Activated CD4-positive, alpha-beta memory T cell treated with anti-CD3 and anti-CD28 coated beads for 36 hours (primary cell): ENCODE results near the gene PVALB. TPM values are rescaled to one million over a fixed set of nuclear protein-coding genes. Genes with fewer than 3 reads are reported as not detected.

Source experiments
- CTCF ChIA-PET: fragments of 350-600 bp; sonication (Branson Sonifier 250); formaldehyde crosslinking; loops from one replicate; lab custom pipeline; 2021; ENCODE audit warnings: antibody characterized with exemption, inconsistent platforms; lab: Charles Lee
- POLR2A ChIA-PET: fragments of 350-600 bp; sonication (Branson Sonifier 250); formaldehyde crosslinking; loops from one replicate; lab custom pipeline; 2021; ENCODE audit warnings: antibody characterized with exemption; lab: Charles Lee
- DNase-seq: peaks from one replicate; pipeline ENCODE4 v3.0.0-alpha.2; 2020
- H3K27ac Mint-ChIP-seq: one replicate; pipeline ENCODE4 v1.8.0; 2021; ENCODE audit warnings: mixed read lengths
- H3K27me3 Mint-ChIP-seq: one replicate; pipeline ENCODE4 v1.8.0; 2021; ENCODE audit warnings: mixed read lengths
- H3K36me3 Mint-ChIP-seq: one replicate; pipeline ENCODE4 v1.8.0; 2021; ENCODE audit warnings: mixed read lengths
- H3K4me1 Mint-ChIP-seq: one replicate; pipeline ENCODE4 v1.8.0; 2021; ENCODE audit warnings: low read depth, mixed read lengths
- H3K4me3 Mint-ChIP-seq: one replicate; pipeline ENCODE4 v1.8.0; 2021; ENCODE audit warnings: mild to moderate bottlenecking, mixed read lengths
- H3K9me3 Mint-ChIP-seq: one replicate; pipeline ENCODE4 v1.8.0; 2021; ENCODE audit warnings: mixed read lengths
- intact Hi-C: fragments of 100-400 bp; cut with micrococcal nuclease; formaldehyde crosslinking; loops from one replicate; pipeline ENCODE4 v1.15.1; 2023
- total RNA-seq, 2 experiments: library from RNA; stranded (reverse); gene quantifications; one replicate each; pipeline ENCODE4 v1.2.3, GENCODE V29; 2021

The PVALB gene
- not detected for total RNA-seq

- Mint-ChIP-seq H3K27ac (no peak within 1 kb of the TSS), H3K36me3 (no peaks in the 10 kb centered on the region), H3K4me3 (no peak within 1 kb of the TSS), H3K27me3 (peaks cover 52% of the 10 kb centered on the region), H3K4me1 (peaks cover 5% of the 10 kb centered on the region), H3K9me3 (no peaks in the 10 kb centered on the region)
- DNase-seq = peak; percentile 24
- ChIA-PET CTCF (interaction anchor here (1.4 kb wide), 1 partner anchor 35 kb away, joined by 4 read pairs; no protein-coding TSS in a partner anchor), POLR2A (no interaction called here)
- intact Hi-C loops = no loop called here
Observed at GRCh38 chr22:36816636-36817524, at the start of gene PVALB. PVALB (minus strand) TSS chr22:36817035; CDS start chr22:36817005, 30 bp downstream.

GRCh38 chr22:36865346-36865745 is 48.5 kb upstream of the PVALB start:
- Mint-ChIP-seq H3K36me3 (no peaks in the 10 kb centered on the region), H3K4me1 (peaks cover 28% of the 10 kb centered on the region), H3K4me3 (no peak overlapping the region), H3K9me3 (no peaks in the 10 kb centered on the region), H3K27ac (no peak overlapping the region), H3K27me3 (no peaks in the 10 kb centered on the region)
- intact Hi-C loops = no loop called here
- CTCF ChIA-PET = interaction anchor here (1.5 to 2.9 kb wide), 2 partner anchors 9 to 113 kb away, joined by 4 to 20 read pairs; no protein-coding TSS in a partner anchor
- POLR2A ChIA-PET = interaction anchor here (1.2 kb wide), 1 partner anchor 8 kb away, joined by 3 read pairs; no protein-coding TSS in a partner anchor
- no peak for DNase-seq

- ChIA-PET POLR2A (interaction anchor here (1.2 kb wide), 1 partner anchor 9 kb away, joined by 3 read pairs; no protein-coding TSS in a partner anchor), CTCF (interaction anchor here (2.9 kb wide), 1 partner anchor 8 kb away, joined by 20 read pairs; no protein-coding TSS in a partner anchor)
- Mint-ChIP-seq H3K4me1 (peaks cover 35% of the 10 kb centered on the region), H3K36me3 (no peaks in the 10 kb centered on the region), H3K9me3 (no peaks in the 10 kb centered on the region), H3K27me3 (no peaks in the 10 kb centered on the region), H3K27ac (no peak overlapping the region), H3K4me3 (no peak overlapping the region)
- no peak for DNase-seq
- intact Hi-C loops = no loop called here
Observed at GRCh38 chr22:36864454-36865215, 47.8 kb upstream of the PVALB start.

GRCh38 chr22:36863979-36864378 is 47.1 kb upstream of the PVALB start:
- H3K27ac Mint-ChIP-seq = no peak overlapping the region
- DNase-seq = no peak
- H3K36me3 Mint-ChIP-seq = no peaks in the 10 kb centered on the region
- POLR2A ChIA-PET = no interaction called here
- no peak overlapping the region for H3K4me3 Mint-ChIP-seq
- intact Hi-C loops = no loop called here
- CTCF ChIA-PET = no interaction called here
- H3K9me3 Mint-ChIP-seq = no peaks in the 10 kb centered on the region
- H3K4me1 Mint-ChIP-seq = peaks cover 37% of the 10 kb centered on the region
- H3K27me3 Mint-ChIP-seq = no peaks in the 10 kb centered on the region

GRCh38 chr22:36863281-36863680 is 46.4 kb upstream of the PVALB start:
- no peaks in the 10 kb centered on the region for H3K36me3 Mint-ChIP-seq
- ChIA-PET POLR2A (no interaction called here), CTCF (no interaction called here)
- H3K27me3 Mint-ChIP-seq = no peaks in the 10 kb centered on the region
- peaks cover 37% of the 10 kb centered on the region for H3K4me1 Mint-ChIP-seq
- intact Hi-C loops = no loop called here
- no peak overlapping the region for H3K27ac Mint-ChIP-seq
- no peaks in the 10 kb centered on the region for H3K9me3 Mint-ChIP-seq
- no peak for DNase-seq
- H3K4me3 Mint-ChIP-seq = no peak overlapping the region

- intact Hi-C loops = no loop called here
- Mint-ChIP-seq H3K27ac (peak overlapping the region; percentile 95), H3K27me3 (no peaks in the 10 kb centered on the region), H3K4me3 (no peak overlapping the region), H3K9me3 (no peaks in the 10 kb centered on the region), H3K4me1 (peaks cover 37% of the 10 kb centered on the region), H3K36me3 (no peaks in the 10 kb centered on the region)
- ChIA-PET CTCF (interaction anchor here (1.5 to 7.3 kb wide), 4 partner anchors 10 to 80 kb away, joined by 7 to 72 read pairs (median 16); no protein-coding TSS in a partner anchor), POLR2A (interaction anchor here (1.8 kb wide), 1 partner anchor 11 kb away, joined by 11 read pairs; no protein-coding TSS in a partner anchor)
- no peak for DNase-seq
Observed at GRCh38 chr22:36862251-36863242, 45.7 kb upstream of the PVALB start.

- intact Hi-C loops = loop anchor here (1.0 kb wide), 2 partner anchors 13 to 117 kb away; no protein-coding TSS in a partner anchor
- POLR2A ChIA-PET = interaction anchor here (0.6 to 1.8 kb wide), 9 partner anchors 13 to 382 kb away, joined by 3 to 11 read pairs (median 4); partner anchors contain the start of gene IL2RB
Observed at GRCh38 chr22:36860821-36861659, 44.2 kb upstream of the PVALB start, which contains the start of gene NCF4. NCF4 (plus strand) TSS chr22:36861006; CDS start chr22:36861172, 166 bp downstream.

GRCh38 chr22:36860438-36860820 is 43.6 kb upstream of the PVALB start:
- H3K4me1 Mint-ChIP-seq = peaks cover 37% of the 10 kb centered on the region
- H3K27me3 Mint-ChIP-seq = peaks cover 1% of the 10 kb centered on the region
- POLR2A ChIA-PET = interaction anchor here (0.6 to 1.8 kb wide), 7 partner anchors 13 to 382 kb away, joined by 3 to 11 read pairs (median 4); partner anchors contain the start of gene IL2RB
- no peak for DNase-seq
- H3K27ac Mint-ChIP-seq = peak overlapping the region; percentile 95
- CTCF ChIA-PET = interaction anchor here (1.1 to 7.5 kb wide), 5 partner anchors 10 to 119 kb away, joined by 3 to 139 read pairs (median 16); no protein-coding TSS in a partner anchor
- H3K36me3 Mint-ChIP-seq = no peaks in the 10 kb centered on the region
- no peaks in the 10 kb centered on the region for H3K9me3 Mint-ChIP-seq
- intact Hi-C loops = no loop called here
- peak overlapping the region; percentile 52 for H3K4me3 Mint-ChIP-seq

More at GRCh38 chr22:36860821-36861659, 44.2 kb upstream of the PVALB start, which contains the start of gene NCF4:
- H3K27me3 Mint-ChIP-seq = peaks cover 1% of the 10 kb centered on the region
- no peaks in the 10 kb centered on the region for H3K9me3 Mint-ChIP-seq
- H3K27ac Mint-ChIP-seq = peak within 1 kb of the TSS; percentile 95
- H3K4me3 Mint-ChIP-seq = peak within 1 kb of the TSS; percentile 52
- peaks cover 41% of the 10 kb centered on the region for H3K4me1 Mint-ChIP-seq
- no peaks in the 10 kb centered on the region for H3K36me3 Mint-ChIP-seq
- CTCF ChIA-PET = interaction anchor here (1.0 to 7.5 kb wide), 6 partner anchors 8 to 118 kb away, joined by 5 to 139 read pairs (median 16); no protein-coding TSS in a partner anchor
- DNase-seq = peak; percentile 76

GRCh38 chr22:36860017-36860416 is 43.2 kb upstream of the PVALB start:
- intact Hi-C loops = no loop called here
- Mint-ChIP-seq H3K9me3 (no peaks in the 10 kb centered on the region), H3K4me1 (peaks cover 34% of the 10 kb centered on the region), H3K4me3 (no peak overlapping the region), H3K36me3 (no peaks in the 10 kb centered on the region), H3K27me3 (peaks cover 1% of the 10 kb centered on the region), H3K27ac (peak overlapping the region; percentile 95)
- no peak for DNase-seq
- ChIA-PET CTCF (interaction anchor here (0.6 to 7.5 kb wide), 5 partner anchors 9 to 119 kb away, joined by 3 to 139 read pairs (median 6); no protein-coding TSS in a partner anchor), POLR2A (no interaction called here)

- peaks cover 1% of the 10 kb centered on the region for H3K27me3 Mint-ChIP-seq
- ChIA-PET CTCF (interaction anchor here (1.0 to 7.5 kb wide), 5 partner anchors 8 to 120 kb away, joined by 3 to 139 read pairs (median 72); no protein-coding TSS in a partner anchor), POLR2A (interaction anchor here (1.3 kb wide), 1 partner anchor 15 kb away, joined by 3 read pairs; no protein-coding TSS in a partner anchor)
- H3K4me3 Mint-ChIP-seq = no peak overlapping the region
- H3K9me3 Mint-ChIP-seq = no peaks in the 10 kb centered on the region
- no peak for DNase-seq
- H3K27ac Mint-ChIP-seq = peak overlapping the region; percentile 15
- intact Hi-C loops = loop anchor here (5.0 to 10.0 kb wide), 2 partner anchors 312 to 336 kb away; no protein-coding TSS in a partner anchor
- no peaks in the 10 kb centered on the region for H3K36me3 Mint-ChIP-seq
- peaks cover 34% of the 10 kb centered on the region for H3K4me1 Mint-ChIP-seq
Observed at GRCh38 chr22:36858966-36859365, 42.1 kb upstream of the PVALB start.
